AG04449 (cell line): ENCODE results near the gene FAM53B.

Experiments used
- CTCF ChIA-PET: fragments of 350-600 bp; formaldehyde crosslinking; extraction: SDS; loops from one replicate; lab custom pipeline; 2021; ENCODE audit warnings: antibody characterized with exemption; lab: Yijun Ruan, JAX
- POLR2A ChIA-PET: fragments of 400-600, 350-600 bp; formaldehyde crosslinking; extraction: SDS; loops from one replicate; lab custom pipeline; 2020; ENCODE audit warnings: antibody characterized with exemption, inconsistent platforms; lab: Yijun Ruan, JAX
- DNase-seq: peaks from one replicate; pipeline ENCODE4 v3.0.0-alpha.2; 2010; ENCODE audit warnings: low read depth, low spot score
- H3K4me3 ChIP-seq: 2 replicates; pipeline ENCODE4 v1.5.1; 2011; ENCODE audit warnings: low read depth, mild to moderate bottlenecking, control low read depth, low read length
- CTCF ChIP-seq: IDR thresholded peaks from one replicate; pipeline ENCODE4 v1.5.1; 2011; ENCODE audit warnings: mild to moderate bottlenecking, moderate library complexity, low read length, control low read depth, inconsistent platforms; ENCODE audit not compliant: insufficient read depth; ENCODE audit errors: missing control alignments

The FAM53B gene

GRCh38 chr10:124600051-124600880, 143.9 kb downstream of the FAM53B start:
- POLR2A ChIA-PET: no interaction called here
- TF ChIP-seq CTCF: no peak
- DNase-seq: no peak
- CTCF ChIA-PET: no interaction called here
- H3K4me3 ChIP-seq: no peak overlapping the region

DNA sequence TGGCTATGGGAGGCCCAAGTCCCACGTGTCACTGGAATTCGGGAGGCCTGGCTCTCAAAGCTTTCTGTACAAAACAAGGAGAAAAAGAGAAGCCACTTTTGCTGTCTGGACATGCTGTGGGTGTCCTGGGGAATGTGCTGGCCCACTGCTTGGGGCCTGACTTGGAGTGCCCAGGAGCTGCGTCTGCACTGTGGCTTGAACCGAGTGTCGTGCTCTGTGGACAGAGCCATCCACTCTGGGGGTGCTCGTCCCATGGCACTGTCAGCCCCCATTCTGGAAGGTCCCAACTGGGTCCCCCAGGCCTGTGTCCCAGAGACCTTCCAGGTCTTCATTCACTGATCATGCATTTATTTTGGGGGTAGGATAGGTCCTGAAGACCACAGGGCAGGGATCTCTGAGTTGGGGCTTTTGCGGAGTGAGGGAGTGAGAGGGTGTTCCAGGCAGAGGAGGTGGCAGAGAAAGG, 144.6 kb downstream of the FAM53B start:
- ChIA-PET CTCF (no interaction called here), POLR2A (no interaction called here)
- no peak for DNase-seq
- TF ChIP-seq CTCF: no peak
- H3K4me3 ChIP-seq: no peak overlapping the region

- H3K4me3 ChIP-seq: no peak overlapping the region
- TF ChIP-seq CTCF: no peak
- no peak for DNase-seq
- CTCF ChIA-PET: no interaction called here
- POLR2A ChIA-PET: no interaction called here
Observed at GRCh38 chr10:124598773-124599587, 145.2 kb downstream of the FAM53B start.

- no peak for DNase-seq
- POLR2A ChIA-PET: no interaction called here
- no peak for TF ChIP-seq CTCF
- H3K4me3 ChIP-seq: no peak overlapping the region
- CTCF ChIA-PET: no interaction called here
Observed at GRCh38 chr10:124598196-124598595, 146.0 kb downstream of the FAM53B start.

GRCh38 chr10:124597846-124598165, 146.4 kb downstream of the FAM53B start:
- DNase-seq: no peak
- POLR2A ChIA-PET: no interaction called here
- CTCF ChIA-PET: no interaction called here
- no peak overlapping the region for H3K4me3 ChIP-seq
- TF ChIP-seq CTCF: no peak
